ENCODE measurements around the gene SMC3.

Gene SMC3

GRCh38 chr10:110649347-110650264 lies 82.1 kb downstream of the SMC3 start:
- DNase-seq = no peak

GRCh38 chr10:110650265-110650668 lies 82.8 kb downstream of the SMC3 start:
- DNase-seq = no peak

- DNase-seq = no peak
Observed at GRCh38 chr10:110651044-110651958, 83.8 kb downstream of the SMC3 start.

- DNase-seq = no peak
Observed at GRCh38 chr10:110652475-110653118, 85.1 kb downstream of the SMC3 start.

Data from stimulated activated CD4-positive, alpha-beta T cell treated with anti-CD3 and anti-CD28 coated beads, Interleukin-4, amount 100 ng/mL, for 24 hours (primary cell).